ENCODE data around the gene PPP1R3E. TPM values are rescaled to one million over a fixed set of nuclear protein-coding genes. Genes with fewer than 3 reads are reported as not detected.

Gene PPP1R3E, protein sequence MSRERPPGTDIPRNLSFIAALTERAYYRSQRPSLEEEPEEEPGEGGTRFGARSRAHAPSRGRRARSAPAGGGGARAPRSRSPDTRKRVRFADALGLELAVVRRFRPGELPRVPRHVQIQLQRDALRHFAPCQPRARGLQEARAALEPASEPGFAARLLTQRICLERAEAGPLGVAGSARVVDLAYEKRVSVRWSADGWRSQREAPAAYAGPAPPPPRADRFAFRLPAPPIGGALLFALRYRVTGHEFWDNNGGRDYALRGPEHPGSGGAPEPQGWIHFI
- 1 to 10 TPM; 8.7 TPM for total RNA-seq

GRCh38 chr14:23302290-23303225, at the start of gene PPP1R3E:
TSS of gene PPP1R3E (minus strand) at chr14:23302859. CDS start at chr14:23302576, 283 bp downstream.
- no peak for DNase-seq (ENCODE audit: low spot score)
- Histone ChIP-seq H3K4me1 (ENCODE audit: control insufficient read depth in 1 of 2, low read depth in 2 of 2) (peaks cover 16 to 39% of the 10 kb centered on the region in 2 donors), H3K9me3 (no peaks in the 10 kb centered on the region), H3K36me3 (no peaks in the 10 kb centered on the region), H3K27ac (peak within 1 kb of the TSS; percentile 96 to 98), H3K4me3 (peak within 1 kb of the TSS; percentile 80), H3K27me3 (replicated peaks; ENCODE audit: insufficient read depth) (no peaks in the 10 kb centered on the region)
- no peak for TF ChIP-seq CTCF (IDR thresholded peaks at IDR 0.05)
- ATAC-seq (ENCODE audit: insufficient number of reproducible peaks, low FRiP score, low read depth): peak; percentile 13

GRCh38 chr14:23351681-23352505, 49.2 kb upstream of the PPP1R3E start:
- Histone ChIP-seq H3K9me3 (no peaks in the 10 kb centered on the region), H3K4me3 (peak overlapping the region; percentile 92), H3K4me1 (ENCODE audit: control insufficient read depth in 1 of 2, low read depth in 2 of 2) (peaks cover 3 to 9% of the 10 kb centered on the region in 2 donors), H3K27ac (no peak overlapping the region), H3K27me3 (replicated peaks; ENCODE audit: insufficient read depth) (no peaks in the 10 kb centered on the region), H3K36me3 (no peaks in the 10 kb centered on the region)
- DNase-seq (ENCODE audit: low spot score) (no peak), ATAC-seq (ENCODE audit: insufficient number of reproducible peaks, low FRiP score, low read depth) (no peak)
- TF ChIP-seq CTCF (IDR thresholded peaks at IDR 0.05): no peak

DNA sequence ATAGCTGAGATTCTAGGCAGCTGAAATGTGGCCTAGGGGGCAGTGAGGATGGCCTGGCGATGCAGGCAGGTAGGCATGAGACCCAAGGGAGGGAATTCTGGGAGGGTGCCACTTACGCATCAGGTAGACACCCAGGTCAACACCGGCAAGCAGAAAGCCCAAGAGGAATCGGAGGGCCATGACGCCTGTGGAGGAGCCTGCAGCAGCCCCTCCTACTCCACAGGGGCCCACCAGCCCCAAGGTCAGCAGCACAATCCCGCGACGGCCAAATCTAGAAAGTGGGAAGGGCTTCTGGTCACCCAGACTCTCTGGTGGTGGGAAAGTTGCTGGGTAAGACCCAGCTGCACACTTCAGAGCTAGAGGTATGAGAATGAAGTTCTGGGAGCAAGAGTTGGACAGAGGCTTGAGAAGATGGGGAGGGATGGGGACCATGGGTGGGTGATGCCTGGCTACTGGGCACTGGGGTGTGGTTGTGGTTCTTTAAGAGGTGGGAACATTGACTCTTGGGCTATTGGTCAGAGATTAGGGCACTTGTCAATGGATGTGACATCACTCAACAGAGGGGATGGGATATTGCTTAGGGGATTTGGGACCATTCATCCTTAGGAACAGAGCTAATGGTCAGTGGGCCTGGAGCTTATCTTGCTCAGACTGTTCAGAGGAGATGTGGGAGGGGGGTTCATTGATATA, 46.6 kb upstream of the PPP1R3E start:
- Histone ChIP-seq H3K9me3 (no peaks in the 10 kb centered on the region), H3K27ac (no peak overlapping the region), H3K4me1 (ENCODE audit: control insufficient read depth in 1 of 2, low read depth in 2 of 2) (peaks cover 3 to 9% of the 10 kb centered on the region in 2 donors), H3K36me3 (no peaks in the 10 kb centered on the region), H3K4me3 (no peak overlapping the region), H3K27me3 (replicated peaks; ENCODE audit: insufficient read depth) (no peaks in the 10 kb centered on the region)
- no peak for DNase-seq (ENCODE audit: low spot score)
- no peak for TF ChIP-seq CTCF (IDR thresholded peaks at IDR 0.05)
- ATAC-seq (ENCODE audit: insufficient number of reproducible peaks, low FRiP score, low read depth): no peak

- DNase-seq (ENCODE audit: low spot score) (no peak), ATAC-seq (ENCODE audit: insufficient number of reproducible peaks, low FRiP score, low read depth) (no peak)
- TF ChIP-seq CTCF (IDR thresholded peaks at IDR 0.05): no peak
- peaks cover 3 to 9% of the 10 kb centered on the region in 2 donors for H3K4me1 ChIP-seq (ENCODE audit: control insufficient read depth in 1 of 2, low read depth in 2 of 2)
- no peaks in the 10 kb centered on the region for H3K27me3 ChIP-seq (replicated peaks; ENCODE audit: insufficient read depth)
- H3K27ac ChIP-seq: no peak overlapping the region
- H3K4me3 ChIP-seq: no peak overlapping the region
- no peaks in the 10 kb centered on the region for H3K9me3 ChIP-seq
- no peaks in the 10 kb centered on the region for H3K36me3 ChIP-seq
These were observed 45.6 kb upstream of the PPP1R3E start for GRCh38 chr14:23348297-23348655.

Measured in thoracic aorta (tissue), 2 donors.